MM.1S (cell line): ENCODE results near the gene LIFR.

ENCODE experiments used
- CTCF ChIP-seq: fragments of 300-600 bp; sonication (generic); IDR thresholded peaks from 2 replicates; pipeline ENCODE4 v1.5.1; 2016; ENCODE audit warnings: antibody characterized with exemption, low read length, mixed read lengths
- EZH2 ChIP-seq: fragments of 300-600 bp; sonication (generic); optimal IDR thresholded peaks from 2 replicates; pipeline ENCODE3; 2017; ENCODE audit warnings: low read depth, mild to moderate bottlenecking, antibody characterized with exemption, low read length, mixed read lengths
- EZH2phosphoT487 ChIP-seq: fragments of 300-600 bp; sonication (generic); IDR thresholded peaks from 2 replicates; pipeline ENCODE4 v1.6.1; 2018; ENCODE audit warnings: antibody characterized with exemption, low read length

DNA sequence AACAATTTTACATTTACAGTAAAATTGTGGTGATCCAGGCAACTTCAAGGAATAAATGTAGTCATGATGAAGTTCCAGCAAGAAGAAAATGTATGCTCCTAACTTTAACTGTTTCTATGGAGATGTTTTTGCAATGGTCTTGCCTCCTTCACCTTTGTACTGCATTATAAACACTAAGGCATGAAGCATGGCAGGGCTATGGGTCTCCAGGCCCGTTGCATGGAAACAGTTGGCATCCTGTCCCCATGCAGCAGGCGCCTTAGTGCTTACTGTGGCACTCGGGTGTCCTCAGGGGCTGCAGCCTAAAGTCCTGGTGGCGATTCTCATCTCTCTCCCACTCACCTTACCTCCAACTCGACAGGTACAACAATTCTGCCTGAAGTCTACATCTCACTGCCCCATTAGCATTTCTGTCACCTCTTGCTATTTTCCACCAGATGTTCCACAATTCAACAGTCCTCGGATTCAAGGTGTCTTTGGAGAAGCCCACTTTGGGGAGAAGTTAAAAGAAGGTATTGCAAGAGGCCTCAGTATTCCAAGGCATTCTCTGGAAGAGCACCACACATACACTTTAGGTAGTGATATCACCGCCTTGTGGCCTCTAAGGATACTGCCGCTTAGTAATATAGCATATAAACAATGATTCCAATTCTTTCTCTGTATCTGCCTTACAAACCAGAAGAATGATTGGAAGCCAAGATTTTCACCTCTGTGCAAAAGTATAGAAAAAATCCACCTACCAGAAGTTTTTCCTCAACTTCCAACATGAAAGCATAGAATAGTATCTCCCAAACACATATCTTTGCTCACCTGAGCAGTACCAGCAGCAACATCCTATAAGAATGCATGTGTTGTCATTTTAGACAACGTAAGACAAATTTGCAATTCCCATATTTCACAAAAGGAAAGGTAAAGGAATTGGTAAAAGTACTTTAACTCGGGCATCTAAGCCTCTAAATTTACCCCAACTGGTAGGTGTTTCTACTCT is 5.1 kb downstream of the LIFR start:
- TF ChIP-seq CTCF, result peak; percentile 71
- no peak for TF ChIP-seq EZH2
- TF ChIP-seq EZH2phosphoT487, result no peak
